ENCODE measurements around the gene STK4. TPM values are rescaled to one million over a fixed set of nuclear protein-coding genes. Genes with fewer than 3 reads are reported as not detected.

The STK4 gene
- total RNA-seq, 4 donors from 2014 or later, result 26.9 to 33.5 (median 28.8) TPM

GRCh38 chr20:44918761-44919160, 47.6 kb upstream of the STK4 start:
- no peak overlapping the region for H3K27ac ChIP-seq
- no peaks in the 10 kb centered on the region for H3K9me3 ChIP-seq
- H3K4me3 ChIP-seq, result no peak overlapping the region
- no peaks in the 10 kb centered on the region for H3K27me3 ChIP-seq
- peaks cover 0 to 16% of the 10 kb centered on the region in 2 donors for H3K36me3 ChIP-seq
- ATAC-seq, result no peak
- 95% methylated on average over 8 of the region's 10 CpGs; no CpG with 5 or more reads in 1 of the 2 donors for WGBS, 2 donors (ENCODE audit: low coverage in 1 of 2)
- H3K4me1 ChIP-seq, result no peaks in the 10 kb centered on the region
- TF ChIP-seq POLR2AphosphoS5 (IDR thresholded peaks at IDR 0.05) (no peak), POLR2A (IDR thresholded peaks at IDR 0.05) (no peak)

- Histone ChIP-seq H3K9me3 (no peaks in the 10 kb centered on the region), H3K27ac (no peak overlapping the region), H3K4me1 (no peaks in the 10 kb centered on the region), H3K4me3 (no peak overlapping the region), H3K27me3 (no peaks in the 10 kb centered on the region), H3K36me3 (peaks cover 0 to 23% of the 10 kb centered on the region in 2 donors)
- 97% methylated on average over 10 of the region's 14 CpGs; no CpG with 5 or more reads in 1 of the 2 donors for WGBS, 2 donors (ENCODE audit: low coverage in 1 of 2)
- TF ChIP-seq CTCF (IDR thresholded peaks at IDR 0.05) (no peak), POLR2AphosphoS5 (IDR thresholded peaks at IDR 0.05) (no peak), POLR2A (IDR thresholded peaks at IDR 0.05) (no peak), EP300 (IDR thresholded peaks at IDR 0.05) (no peak)
- ATAC-seq, result no peak
Measured at GRCh38 chr20:44921447-44921846, 44.9 kb upstream of the STK4 start.

GRCh38 chr20:44924541-44924940, 41.8 kb upstream of the STK4 start:
- Histone ChIP-seq H3K27ac (no peak overlapping the region), H3K27me3 (no peaks in the 10 kb centered on the region), H3K36me3 (peaks cover 0 to 23% of the 10 kb centered on the region in 2 donors), H3K4me1 (no peaks in the 10 kb centered on the region), H3K9me3 (no peaks in the 10 kb centered on the region), H3K4me3 (no peak overlapping the region)
- TF ChIP-seq CTCF (IDR thresholded peaks at IDR 0.05) (no peak), POLR2A (IDR thresholded peaks at IDR 0.05) (no peak), EP300 (IDR thresholded peaks at IDR 0.05) (no peak), POLR2AphosphoS5 (IDR thresholded peaks at IDR 0.05) (no peak)
- 65 to 91% methylated on average over 2 to 4 of the region's 4 CpGs for WGBS, 2 donors (ENCODE audit: low coverage in 1 of 2)
- no peak for ATAC-seq

GRCh38 chr20:44928595-44928994, 37.7 kb upstream of the STK4 start:
- H3K4me1 ChIP-seq, result no peaks in the 10 kb centered on the region

GRCh38 chr20:44930517-44931168, 35.7 kb upstream of the STK4 start:
- H3K4me1 ChIP-seq, result no peaks in the 10 kb centered on the region
- no peak overlapping the region for H3K4me3 ChIP-seq
- TF ChIP-seq POLR2A (IDR thresholded peaks at IDR 0.05) (no peak), POLR2AphosphoS5 (IDR thresholded peaks at IDR 0.05) (no peak), EP300 (IDR thresholded peaks at IDR 0.05) (no peak), CTCF (IDR thresholded peaks at IDR 0.05) (no peak)
- WGBS, 2 donors (ENCODE audit: low coverage in 1 of 2), result 78 to 94% methylated on average over 4 to 8 of the region's 18 CpGs
- H3K9me3 ChIP-seq, result no peaks in the 10 kb centered on the region
- no peaks in the 10 kb centered on the region for H3K27me3 ChIP-seq
- ATAC-seq, result no peak
- peaks cover 0 to 22% of the 10 kb centered on the region in 2 donors for H3K36me3 ChIP-seq
- H3K27ac ChIP-seq, result no peak overlapping the region

More at GRCh38 chr20:44928595-44928994, 37.7 kb upstream of the STK4 start:
- no peak for ATAC-seq
- whole genome bisulfite sequencing, 2 donors (ENCODE audit: low coverage in 1 of 2), result 63% methylated on average over 3 of the region's 3 CpGs; no CpG with 5 or more reads in 1 of the 2 donors
- Histone ChIP-seq H3K4me3 (no peak overlapping the region), H3K27me3 (no peaks in the 10 kb centered on the region), H3K36me3 (peaks cover 0 to 27% of the 10 kb centered on the region in 2 donors), H3K9me3 (no peaks in the 10 kb centered on the region), H3K27ac (no peak overlapping the region)
- TF ChIP-seq EP300 (IDR thresholded peaks at IDR 0.05), result no peak
- TF ChIP-seq CTCF (IDR thresholded peaks at IDR 0.05), result no peak
- TF ChIP-seq POLR2A (IDR thresholded peaks at IDR 0.05), result no peak
- no peak for TF ChIP-seq POLR2AphosphoS5 (IDR thresholded peaks at IDR 0.05)

Data from gastroesophageal sphincter (tissue), 4 donors.